Left lobe of liver (tissue), 2 donors: ENCODE data around the gene WNT3A. TPM values are rescaled to one million over a fixed set of nuclear protein-coding genes. Genes with fewer than 3 reads are reported as not detected.

Experiments used
- ATAC-seq: fragments of 200-7000 bp; cut with Tn5 transposase; one replicate; pipeline ENCODE4 v1.9.1; 2020; ENCODE audit warnings: mild to moderate bottlenecking, moderate library complexity
- DNase-seq: peaks from one replicate; pipeline ENCODE4 v3.0.0-alpha.2; 2020; ENCODE audit warnings: low spot score
- total RNA-seq: library from RNA; stranded (reverse); gene quantifications from one replicate; pipeline ENCODE4 v1.2.1, GENCODE V29; 2021
- donor health status: DM: no; HTN: no; CAD: no; lungs with moderate emphysema.
- donor health status: DM: no; HTN: yes; CAD: no.

WNT3A gene
- total RNA-seq, 1 donor from 2014 or later = not detected

- DNase-seq (no peak), ATAC-seq (no peak)
Observed at GRCh38 chr1:228045871-228046270, 39.1 kb downstream of the WNT3A start.

- no peak for ATAC-seq
- no peak for DNase-seq
Observed at GRCh38 chr1:228046421-228047182, 39.8 kb downstream of the WNT3A start.

DNA sequence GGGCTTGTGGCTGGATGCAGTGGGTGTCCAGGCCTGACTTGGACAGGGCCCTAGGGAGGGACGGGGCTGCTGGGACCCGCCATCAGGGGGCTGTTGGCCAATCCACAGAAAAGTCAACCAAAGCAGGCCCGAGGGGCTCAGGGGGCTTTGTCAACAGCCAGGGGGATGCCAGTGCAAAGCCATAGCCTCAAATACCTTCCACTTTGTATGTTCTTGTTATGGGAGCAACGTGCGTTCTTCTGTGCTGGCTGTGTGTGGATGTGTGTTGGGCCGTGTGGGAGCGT lies 40.3 kb downstream of the WNT3A start:
- ATAC-seq (no peak), DNase-seq (no peak)

DNA sequence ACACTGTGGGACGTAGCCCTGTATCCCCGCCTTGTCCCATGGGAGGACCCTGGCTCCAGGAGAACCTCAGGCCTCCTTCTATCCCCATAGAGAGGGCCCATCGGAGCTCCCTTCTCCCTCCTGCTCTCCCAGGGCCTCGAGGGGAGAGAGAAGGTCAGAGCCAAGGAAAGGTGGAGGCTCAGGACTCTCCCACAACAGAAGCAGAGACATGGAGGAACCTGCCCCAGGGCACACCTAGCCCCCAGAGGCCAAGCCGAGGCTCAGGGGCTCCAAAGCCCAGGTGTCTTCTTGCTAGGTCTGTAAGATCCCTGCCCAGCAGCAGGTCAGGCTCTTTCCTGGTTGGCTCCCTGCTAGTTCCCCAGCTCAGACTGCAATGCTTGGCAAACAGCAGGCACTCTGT lies 41.3 kb downstream of the WNT3A start:
- ATAC-seq = no peak
- DNase-seq = no peak

- ATAC-seq = no peak
- DNase-seq = no peak
Observed at GRCh38 chr1:228048659-228049298, 42.0 kb downstream of the WNT3A start.

GRCh38 chr1:228050571-228051231 lies 43.9 kb downstream of the WNT3A start:
- DNase-seq (no peak), ATAC-seq (no peak)

- ATAC-seq (no peak), DNase-seq (peak; percentile 31)
Observed at GRCh38 chr1:228058172-228058948, 51.6 kb downstream of the WNT3A start.

DNA sequence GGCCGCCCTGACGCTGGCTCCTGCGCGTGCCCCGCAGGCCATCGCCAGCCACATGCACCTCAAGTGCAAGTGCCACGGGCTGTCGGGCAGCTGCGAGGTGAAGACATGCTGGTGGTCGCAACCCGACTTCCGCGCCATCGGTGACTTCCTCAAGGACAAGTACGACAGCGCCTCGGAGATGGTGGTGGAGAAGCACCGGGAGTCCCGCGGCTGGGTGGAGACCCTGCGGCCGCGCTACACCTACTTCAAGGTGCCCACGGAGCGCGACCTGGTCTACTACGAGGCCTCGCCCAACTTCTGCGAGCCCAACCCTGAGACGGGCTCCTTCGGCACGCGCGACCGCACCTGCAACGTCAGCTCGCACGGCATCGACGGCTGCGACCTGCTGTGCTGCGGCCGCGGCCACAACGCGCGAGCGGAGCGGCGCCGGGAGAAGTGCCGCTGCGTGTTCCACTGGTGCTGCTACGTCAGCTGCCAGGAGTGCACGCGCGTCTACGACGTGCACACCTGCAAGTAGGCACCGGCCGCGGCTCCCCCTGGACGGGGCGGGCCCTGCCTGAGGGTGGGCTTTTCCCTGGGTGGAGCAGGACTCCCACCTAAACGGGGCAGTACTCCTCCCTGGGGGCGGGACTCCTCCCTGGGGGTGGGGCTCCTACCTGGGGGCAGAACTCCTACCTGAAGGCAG lies 52.3 kb downstream of the WNT3A start:
- DNase-seq (no peak), ATAC-seq (peak; percentile 24)

DNA sequence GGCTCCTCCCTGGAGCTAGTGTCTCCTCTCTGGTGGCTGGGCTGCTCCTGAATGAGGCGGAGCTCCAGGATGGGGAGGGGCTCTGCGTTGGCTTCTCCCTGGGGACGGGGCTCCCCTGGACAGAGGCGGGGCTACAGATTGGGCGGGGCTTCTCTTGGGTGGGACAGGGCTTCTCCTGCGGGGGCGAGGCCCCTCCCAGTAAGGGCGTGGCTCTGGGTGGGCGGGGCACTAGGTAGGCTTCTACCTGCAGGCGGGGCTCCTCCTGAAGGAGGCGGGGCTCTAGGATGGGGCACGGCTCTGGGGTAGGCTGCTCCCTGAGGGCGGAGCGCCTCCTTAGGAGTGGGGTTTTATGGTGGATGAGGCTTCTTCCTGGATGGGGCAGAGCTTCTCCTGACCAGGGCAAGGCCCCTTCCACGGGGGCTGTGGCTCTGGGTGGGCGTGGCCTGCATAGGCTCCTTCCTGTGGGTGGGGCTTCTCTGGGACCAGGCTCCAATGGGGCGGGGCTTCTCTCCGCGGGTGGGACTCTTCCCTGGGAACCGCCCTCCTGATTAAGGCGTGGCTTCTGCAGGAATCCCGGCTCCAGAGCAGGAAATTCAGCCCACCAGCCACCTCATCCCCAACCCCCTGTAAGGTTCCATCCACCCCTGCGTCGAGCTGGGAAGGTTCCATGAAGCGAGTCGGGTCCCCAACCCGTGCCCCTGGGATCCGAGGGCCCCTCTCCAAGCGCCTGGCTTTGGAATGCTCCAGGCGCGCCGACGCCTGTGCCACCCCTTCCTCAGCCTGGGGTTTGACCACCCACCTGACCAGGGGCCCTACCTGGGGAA lies 53.0 kb downstream of the WNT3A start:
- DNase-seq (peak; percentile 54), ATAC-seq (peak; percentile 64)

DNA sequence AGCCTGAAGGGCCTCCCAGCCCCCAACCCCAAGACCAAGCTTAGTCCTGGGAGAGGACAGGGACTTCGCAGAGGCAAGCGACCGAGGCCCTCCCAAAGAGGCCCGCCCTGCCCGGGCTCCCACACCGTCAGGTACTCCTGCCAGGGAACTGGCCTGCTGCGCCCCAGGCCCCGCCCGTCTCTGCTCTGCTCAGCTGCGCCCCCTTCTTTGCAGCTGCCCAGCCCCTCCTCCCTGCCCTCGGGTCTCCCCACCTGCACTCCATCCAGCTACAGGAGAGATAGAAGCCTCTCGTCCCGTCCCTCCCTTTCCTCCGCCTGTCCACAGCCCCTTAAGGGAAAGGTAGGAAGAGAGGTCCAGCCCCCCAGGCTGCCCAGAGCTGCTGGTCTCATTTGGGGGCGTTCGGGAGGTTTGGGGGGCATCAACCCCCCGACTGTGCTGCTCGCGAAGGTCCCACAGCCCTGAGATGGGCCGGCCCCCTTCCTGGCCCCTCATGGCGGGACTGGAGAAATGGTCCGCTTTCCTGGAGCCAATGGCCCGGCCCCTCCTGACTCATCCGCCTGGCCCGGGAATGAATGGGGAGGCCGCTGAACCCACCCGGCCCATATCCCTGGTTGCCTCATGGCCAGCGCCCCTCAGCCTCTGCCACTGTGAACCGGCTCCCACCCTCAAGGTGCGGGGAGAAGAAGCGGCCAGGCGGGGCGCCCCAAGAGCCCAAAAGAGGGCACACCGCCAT lies 53.8 kb downstream of the WNT3A start:
- DNase-seq (no peak), ATAC-seq (no peak)

GRCh38 chr1:228061411-228062084 lies 54.8 kb downstream of the WNT3A start:
- DNase-seq (no peak), ATAC-seq (no peak)

DNA sequence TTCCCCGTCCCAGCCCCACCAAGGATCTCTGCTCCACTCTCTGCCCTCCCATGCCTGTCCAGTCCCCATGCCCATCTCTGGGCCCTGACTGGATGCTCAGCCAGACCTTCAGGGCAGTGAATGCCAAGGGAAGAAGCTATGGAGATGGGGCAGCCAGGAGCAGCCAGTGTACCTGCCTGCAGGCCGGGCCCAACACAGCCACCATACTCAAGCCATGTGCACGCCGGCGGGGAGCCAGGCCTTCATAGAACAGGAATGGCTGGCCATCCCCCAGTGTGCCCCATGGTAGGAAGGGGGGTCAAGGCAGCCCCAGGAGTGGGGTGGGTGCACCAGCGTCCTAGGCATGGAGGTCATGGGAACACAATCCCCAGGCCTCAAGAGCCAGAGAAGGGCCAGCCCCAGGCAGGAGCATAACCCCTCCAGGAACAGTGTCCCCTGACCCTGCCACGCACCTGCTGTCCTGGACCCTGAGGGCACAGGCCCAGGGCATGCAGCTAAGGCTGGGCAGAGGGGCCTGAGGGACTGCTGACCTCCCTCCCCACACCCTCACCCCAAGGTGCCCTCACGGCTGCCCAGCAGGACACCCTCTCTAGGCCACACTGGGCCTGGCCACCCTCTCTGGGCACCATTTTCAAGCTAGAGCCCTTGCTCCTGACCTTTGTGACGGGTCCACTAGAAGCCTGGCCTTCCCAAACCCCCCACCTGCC lies 55.4 kb downstream of the WNT3A start:
- ATAC-seq (no peak), DNase-seq (no peak)

DNA sequence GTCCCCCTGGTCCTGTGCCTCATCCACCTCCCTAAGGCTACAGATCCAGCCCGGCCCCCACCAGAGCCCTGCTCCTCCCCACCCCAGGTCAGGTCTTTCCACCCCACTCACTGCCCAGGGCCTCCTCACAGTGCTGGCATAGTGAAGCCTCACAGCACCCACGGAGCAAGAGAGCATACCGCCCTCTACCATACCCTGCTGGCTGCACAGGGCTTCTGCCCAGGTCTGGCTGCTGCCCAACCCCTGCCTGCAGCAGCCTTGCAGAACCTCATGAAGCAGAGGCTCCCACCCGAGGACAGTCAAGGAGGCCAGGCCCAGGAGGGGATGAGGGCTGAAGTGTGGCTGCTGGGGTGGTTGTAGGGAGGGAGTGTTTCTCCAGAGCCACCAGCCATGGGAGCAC lies 56.0 kb downstream of the WNT3A start:
- DNase-seq (peak; percentile 23), ATAC-seq (no peak)

- DNase-seq (peak; percentile 33), ATAC-seq (no peak)
Observed at GRCh38 chr1:228063251-228064191, 56.7 kb downstream of the WNT3A start.

DNA sequence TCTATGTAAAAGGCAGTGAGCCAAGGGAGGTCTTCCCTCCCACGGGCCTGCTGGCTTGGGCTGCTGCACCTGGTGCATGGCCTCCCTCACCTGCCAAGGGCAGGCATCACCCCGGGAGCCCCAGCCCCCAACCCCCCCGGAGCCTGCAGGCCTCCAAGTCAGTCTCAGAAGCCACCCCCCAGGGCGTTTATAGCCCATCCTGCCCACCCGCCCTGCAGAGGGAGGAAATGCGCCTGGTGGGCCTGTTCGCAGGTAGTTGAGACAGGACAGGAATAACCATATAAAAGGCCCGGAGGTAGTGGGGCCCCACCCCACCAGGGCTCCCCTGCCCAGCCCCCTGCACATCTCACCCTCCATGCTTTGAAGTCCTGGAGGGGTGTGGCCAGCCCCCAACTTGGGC lies 57.5 kb downstream of the WNT3A start:
- peak; percentile 40 for DNase-seq

GRCh38 chr1:228064741-228065542 lies 58.1 kb downstream of the WNT3A start:
- no peak for ATAC-seq
- no peak for DNase-seq

More for the DNA sequence above, 57.5 kb downstream of the WNT3A start:
- no peak for ATAC-seq
